Panc1 (cell line): ENCODE measurements around the gene UBXN6. TPM values are rescaled to one million over a fixed set of nuclear protein-coding genes. Genes with fewer than 3 reads are reported as not detected.

Source experiments
- ATAC-seq: fragments of 200-7000 bp; cut with Tn5 transposase; 2 replicates; pipeline ENCODE4 v1.9.1; 2020; ENCODE audit warnings: mild to moderate bottlenecking, moderate library complexity
- BruUV-seq: library from RNA; stranded (reverse); fragments of 400-500 nt; replicated peaks from 2 replicates; lab custom pipeline; 2021; lab: Mats Ljungman, UMichigan
- CTCF ChIA-PET: fragments of 300-600 bp; sonication (Branson Sonifier 250); formaldehyde crosslinking; loops from one replicate; lab custom pipeline; 2022; ENCODE audit warnings: antibody characterized with exemption; lab: Charles Lee
- POLR2A ChIA-PET: fragments of 300-600 bp; sonication (Branson Sonifier 250); formaldehyde crosslinking; loops from one replicate; lab custom pipeline; 2022; ENCODE audit warnings: antibody characterized with exemption; lab: Charles Lee
- DNase-seq: peaks from one replicate; pipeline ENCODE4 v3.0.0-alpha.2; 2010; ENCODE audit warnings: low read depth, low spot score
- H3K27ac ChIP-seq: 2 replicates; pipeline ENCODE4 v1.5.1; 2011; ENCODE audit warnings: mild to moderate bottlenecking, low read length, inconsistent platforms
- H3K27me3 ChIP-seq: fragments of 200-500 bp; sonication (Bioruptor generic); 2 replicates; pipeline ENCODE4 v1.6.0; 2014; ENCODE audit warnings: low read length, inconsistent platforms; ENCODE audit not compliant: control insufficient read depth, insufficient read depth
- H3K36me3 ChIP-seq: fragments of 200-500 bp; sonication (Bioruptor generic); 2 replicates; pipeline ENCODE4 v1.5.1; 2014; ENCODE audit warnings: inconsistent platforms, mild to moderate bottlenecking, low read length, moderate library complexity; ENCODE audit not compliant: control insufficient read depth, insufficient read depth
- H3K4me1 ChIP-seq: 2 replicates; pipeline ENCODE4 v1.5.1; 2011; ENCODE audit warnings: inconsistent platforms, mild to moderate bottlenecking, low read length, moderate library complexity; ENCODE audit not compliant: control insufficient read depth, insufficient read depth
- H3K4me3 ChIP-seq, 2 experiments: 2 replicates each; pipeline ENCODE4 v1.5.1; 2011 to 2012; ENCODE audit warnings: low read depth in 2 of 2, low read length in 2 of 2, mild to moderate bottlenecking in 2 of 2, inconsistent platforms in 1 of 2, moderate library complexity in 1 of 2
- H3K9me3 ChIP-seq: fragments of 200-500 bp; sonication (Bioruptor generic); 2 replicates; pipeline ENCODE4 v1.5.1; 2014; ENCODE audit warnings: low read depth, mild to moderate bottlenecking, inconsistent platforms, low read length, moderate library complexity; ENCODE audit not compliant: control insufficient read depth, insufficient read depth
- CTCF ChIP-seq: fragments of 450-650 bp; IDR thresholded peaks from 2 replicates; pipeline ENCODE4 v1.5.1; 2017; ENCODE audit warnings: mild to moderate bottlenecking
- POLR2AphosphoS5 ChIP-seq: IDR thresholded peaks from 2 replicates; pipeline ENCODE4 v1.6.1; 2012; ENCODE audit warnings: mild to moderate bottlenecking, low read depth, low read length, moderate library complexity
- SIN3A ChIP-seq: IDR thresholded peaks from 2 replicates; pipeline ENCODE4 v1.6.1; 2012; ENCODE audit warnings: low read depth, mild to moderate bottlenecking, low read length, moderate library complexity, borderline replicate concordance; ENCODE audit not compliant: insufficient read depth
- TCF7L2 ChIP-seq: IDR thresholded peaks from 2 replicates; pipeline ENCODE4 v1.6.1; 2011; ENCODE audit warnings: mild to moderate bottlenecking, low read depth, low read length, inconsistent platforms
- in situ Hi-C: cut with HindIII; loops from 2 replicates; pipeline ENCODE4 v1.10.0; 2016; ENCODE audit warnings: low sequenced_read_pairs, low pct_unique_long_range_greater_than_20kb
- intact Hi-C: fragments of 100-400 bp; cut with micrococcal nuclease; formaldehyde crosslinking; loops from one replicate; pipeline ENCODE4 v1.10.0; 2022; ENCODE audit not compliant: unreplicated experiment
- total RNA-seq: library from RNA; stranded (reverse); gene quantifications from one replicate; pipeline ENCODE4 v1.2.1, GENCODE V29; 2021; ENCODE audit not compliant: unreplicated experiment
- TF ChIP-seq, protein P1 (sequence below), 2 experiments: IDR thresholded peaks; 2 replicates each; pipeline ENCODE4 v1.6.1; 2011 to 2012; ENCODE audit warnings: low read depth in 2 of 2, control low read depth in 1 of 2, low read length in 1 of 2, mild to moderate bottlenecking in 1 of 2, moderate library complexity in 1 of 2; ENCODE audit not compliant: insufficient read depth in 1 of 2

Gene UBXN6
- total RNA-seq, 1 experiment from 2014 or later, result 55.6 TPM

GRCh38 chr19:4431808-4432674 lies 25.6 kb downstream of the UBXN6 start:
- Histone ChIP-seq H3K27ac (no peak overlapping the region), H3K36me3 (no peaks in the 10 kb centered on the region), H3K9me3 (no peaks in the 10 kb centered on the region), H3K4me1 (no peaks in the 10 kb centered on the region), H3K27me3 (no peaks in the 10 kb centered on the region), H3K4me3 (no peak overlapping the region)
- TF ChIP-seq POLR2AphosphoS5, result no peak
- TF ChIP-seq TCF7L2, result no peak
- no TSS peak for BruUV-seq
- intact Hi-C loops, result no loop called here
- ATAC-seq, result 0 out of 2 replicates have a peak, but pooled peaks have one; percentile 35
- ChIA-PET CTCF (no interaction called here), POLR2A (no interaction called here)
- in situ Hi-C loops, result no loop called here
- no peak for DNase-seq

DNA sequence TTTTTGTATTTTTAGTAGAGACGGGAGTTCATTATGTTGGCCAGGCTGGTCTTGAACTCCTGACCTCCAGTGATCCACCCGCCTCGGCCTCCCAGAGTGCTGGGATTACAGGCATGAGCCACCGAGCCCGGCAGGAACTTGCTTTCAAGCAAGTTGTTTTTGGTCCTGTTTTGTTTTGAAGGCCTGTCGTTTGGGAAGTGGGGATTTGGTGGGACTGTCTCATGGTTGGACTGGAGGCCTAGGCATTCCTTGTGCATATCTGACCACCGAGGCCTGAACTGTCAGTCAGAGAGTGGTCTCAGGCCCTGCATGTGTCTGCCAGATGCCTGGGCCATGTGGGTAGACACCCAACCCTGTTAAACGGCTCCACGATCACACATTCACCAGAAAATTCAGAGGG lies 26.3 kb downstream of the UBXN6 start:
- DNase-seq (no peak), ATAC-seq (no peak)
- Histone ChIP-seq H3K36me3 (no peaks in the 10 kb centered on the region), H3K4me1 (no peaks in the 10 kb centered on the region), H3K27me3 (no peaks in the 10 kb centered on the region), H3K9me3 (no peaks in the 10 kb centered on the region), H3K27ac (no peak overlapping the region), H3K4me3 (no peak overlapping the region)
- BruUV-seq, result no TSS peak
- in situ Hi-C loops, result no loop called here
- intact Hi-C loops, result no loop called here
- CTCF ChIA-PET, result no interaction called here
- TF ChIP-seq, protein P1, sequence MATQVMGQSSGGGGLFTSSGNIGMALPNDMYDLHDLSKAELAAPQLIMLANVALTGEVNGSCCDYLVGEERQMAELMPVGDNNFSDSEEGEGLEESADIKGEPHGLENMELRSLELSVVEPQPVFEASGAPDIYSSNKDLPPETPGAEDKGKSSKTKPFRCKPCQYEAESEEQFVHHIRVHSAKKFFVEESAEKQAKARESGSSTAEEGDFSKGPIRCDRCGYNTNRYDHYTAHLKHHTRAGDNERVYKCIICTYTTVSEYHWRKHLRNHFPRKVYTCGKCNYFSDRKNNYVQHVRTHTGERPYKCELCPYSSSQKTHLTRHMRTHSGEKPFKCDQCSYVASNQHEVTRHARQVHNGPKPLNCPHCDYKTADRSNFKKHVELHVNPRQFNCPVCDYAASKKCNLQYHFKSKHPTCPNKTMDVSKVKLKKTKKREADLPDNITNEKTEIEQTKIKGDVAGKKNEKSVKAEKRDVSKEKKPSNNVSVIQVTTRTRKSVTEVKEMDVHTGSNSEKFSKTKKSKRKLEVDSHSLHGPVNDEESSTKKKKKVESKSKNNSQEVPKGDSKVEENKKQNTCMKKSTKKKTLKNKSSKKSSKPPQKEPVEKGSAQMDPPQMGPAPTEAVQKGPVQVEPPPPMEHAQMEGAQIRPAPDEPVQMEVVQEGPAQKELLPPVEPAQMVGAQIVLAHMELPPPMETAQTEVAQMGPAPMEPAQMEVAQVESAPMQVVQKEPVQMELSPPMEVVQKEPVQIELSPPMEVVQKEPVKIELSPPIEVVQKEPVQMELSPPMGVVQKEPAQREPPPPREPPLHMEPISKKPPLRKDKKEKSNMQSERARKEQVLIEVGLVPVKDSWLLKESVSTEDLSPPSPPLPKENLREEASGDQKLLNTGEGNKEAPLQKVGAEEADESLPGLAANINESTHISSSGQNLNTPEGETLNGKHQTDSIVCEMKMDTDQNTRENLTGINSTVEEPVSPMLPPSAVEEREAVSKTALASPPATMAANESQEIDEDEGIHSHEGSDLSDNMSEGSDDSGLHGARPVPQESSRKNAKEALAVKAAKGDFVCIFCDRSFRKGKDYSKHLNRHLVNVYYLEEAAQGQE (IDR thresholded peaks at IDR 0.05; ENCODE audit: insufficient read depth in 1 of 2, low read depth in 2 of 2, low read length in 1 of 2), result no peak
- no peak for TF ChIP-seq TCF7L2
- no peak for TF ChIP-seq CTCF
- no peak for TF ChIP-seq POLR2AphosphoS5
- TF ChIP-seq SIN3A, result no peak
- POLR2A ChIA-PET, result no interaction called here

- in situ Hi-C loops, result no loop called here
- no TSS peak for BruUV-seq
- no peaks in the 10 kb centered on the region for H3K4me1 ChIP-seq
- intact Hi-C loops, result no loop called here
- TF ChIP-seq, protein P1 (IDR thresholded peaks at IDR 0.05; ENCODE audit: insufficient read depth in 1 of 2, low read depth in 2 of 2, low read length in 1 of 2), result no peak
- TF ChIP-seq TCF7L2 (no peak), POLR2AphosphoS5 (no peak)
- ATAC-seq, result no peak
- no peaks in the 10 kb centered on the region for H3K9me3 ChIP-seq
- H3K27me3 ChIP-seq, result no peaks in the 10 kb centered on the region
- no peaks in the 10 kb centered on the region for H3K36me3 ChIP-seq
- DNase-seq, result no peak
- CTCF ChIA-PET, result no interaction called here
- H3K27ac ChIP-seq, result no peak overlapping the region
- no peak overlapping the region for H3K4me3 ChIP-seq
- POLR2A ChIA-PET, result no interaction called here
Measured at GRCh38 chr19:4430760-4431159, 26.8 kb downstream of the UBXN6 start.
